H1 (cell line): ENCODE data around the gene TNFAIP1. TPM values are rescaled to one million over a fixed set of nuclear protein-coding genes. Genes with fewer than 3 reads are reported as not detected.

Experiments used
- CTCF ChIA-PET: fragments of 300-600 bp; sonication (Branson Sonifier 250); formaldehyde crosslinking; loops from one replicate; lab custom pipeline; 2021; ENCODE audit not compliant: partially characterized antibody; lab: Charles Lee
- POLR2A ChIA-PET: fragments of 300-600 bp; sonication (Branson Sonifier 250); formaldehyde crosslinking; loops from one replicate; lab custom pipeline; 2021; ENCODE audit warnings: inconsistent platforms; ENCODE audit not compliant: partially characterized antibody; lab: Charles Lee
- DNase-seq, 2 experiments: peaks; one replicate each; pipeline versions ENCODE4 v3.0.0 to v3.0.0-alpha.2; 2010 to 2022; ENCODE audit warnings: low spot score in 2 of 2, low read depth in 1 of 2, mixed read lengths in 1 of 2
- FAIRE-seq: peaks from 2 replicates; lab custom pipeline; 2011; peaks lifted over from hg19 to GRCh38; lab: Jason Lieb, UNC
- H2AFZ ChIP-seq: 2 replicates; pipeline ENCODE4 v1.8.1; 2012; ENCODE audit warnings: low read length, inconsistent platforms
- H2AK5ac ChIP-seq: 2 replicates; pipeline ENCODE4 v1.6.1; 2013; ENCODE audit warnings: low read depth, low read length
- H2BK120ac ChIP-seq: replicated peaks from 2 replicates; pipeline ENCODE3; 2013; ENCODE audit warnings: low read depth, low read length, inconsistent platforms
- H2BK12ac ChIP-seq: 2 replicates; pipeline ENCODE4 v1.6.1; 2013; ENCODE audit warnings: low read depth, low read length
- H2BK15ac ChIP-seq: 2 replicates; pipeline ENCODE4 v1.6.1; 2013; ENCODE audit warnings: low read length
- H2BK20ac ChIP-seq: 2 replicates; pipeline ENCODE4 v1.6.1; 2013; ENCODE audit warnings: low read length
- H2BK5ac ChIP-seq: 2 replicates; pipeline ENCODE4 v1.6.1; 2013; ENCODE audit warnings: low read depth, low read length
- H3K14ac ChIP-seq: 2 replicates; pipeline ENCODE4 v1.6.1; 2013; ENCODE audit warnings: inconsistent platforms; ENCODE audit not compliant: insufficient read length
- H3K18ac ChIP-seq: 2 replicates; pipeline ENCODE4 v1.6.1; 2013; ENCODE audit warnings: low read length; ENCODE audit errors: extremely low read depth
- H3K23ac ChIP-seq: 2 replicates; pipeline ENCODE4 v1.6.1; 2013; ENCODE audit warnings: inconsistent platforms; ENCODE audit not compliant: insufficient read length
- H3K23me2 ChIP-seq: 2 replicates; pipeline ENCODE4 v1.6.1; 2013; ENCODE audit warnings: low read depth, low read length
- H3K27ac ChIP-seq: 2 replicates; pipeline ENCODE4 v1.6.1; 2011; ENCODE audit warnings: low read depth, low read length, inconsistent platforms
- H3K27me3 ChIP-seq, 4 experiments: replicated peaks in 1 of 4; 1 replicate in 1 of 4; 2 replicates in 3 of 4; pipeline versions ENCODE4 v1.6.1 to v1.8.1; 2011 to 2013; ENCODE audit warnings: low read length in 3 of 4, mild to moderate bottlenecking in 3 of 4, inconsistent platforms in 2 of 4, mixed read lengths in 2 of 4, moderate library complexity in 1 of 4; ENCODE audit not compliant: control insufficient read depth in 3 of 4, insufficient read depth in 3 of 4; ENCODE audit errors: extremely low read depth in 1 of 4
- H3K36me3 ChIP-seq, 4 experiments: 2 replicates each; pipeline versions ENCODE4 v1.6.1 to v1.8.1; 2011 to 2013; ENCODE audit warnings: mild to moderate bottlenecking in 4 of 4, low read length in 3 of 4, moderate library complexity in 2 of 4, control low read depth in 1 of 4, inconsistent platforms in 1 of 4; ENCODE audit not compliant: insufficient read depth in 4 of 4, control insufficient read depth in 2 of 4
- H3K4ac ChIP-seq: replicated peaks from 2 replicates; pipeline ENCODE3; 2013; ENCODE audit warnings: low read length, low read depth, mixed read lengths, inconsistent platforms; ENCODE audit not compliant: insufficient read length
- H3K4me1 ChIP-seq, 4 experiments: replicated peaks in 1 of 4; 1 replicate in 1 of 4; 2 replicates in 3 of 4; pipeline versions ENCODE4 v1.6.1 to v1.8.1; 2011 to 2013; ENCODE audit warnings: low read length in 3 of 4, inconsistent platforms in 2 of 4, mixed read lengths in 1 of 4; ENCODE audit not compliant: insufficient read depth in 4 of 4, control insufficient read depth in 3 of 4
- H3K4me2 ChIP-seq, 2 experiments: 2 replicates each; pipeline versions ENCODE4 v1.6.1 to v1.8.1; 2011 to 2013; ENCODE audit warnings: low read depth in 2 of 2, low read length in 2 of 2, control low read depth in 1 of 2, inconsistent platforms in 1 of 2, mild to moderate bottlenecking in 1 of 2; ENCODE audit not compliant: insufficient read depth in 1 of 2
- H3K4me3 ChIP-seq, 4 experiments: fragments of 200-600, 300-600 bp in 1 of 4; sonication (generic), shearing (Covaris generic), sonication (Bioruptor Twin) in 1 of 4; 2 replicates each; pipeline versions ENCODE4 v1.5.1 to v1.8.1; 2011 to 2016; ENCODE audit warnings: low read length in 4 of 4, low read depth in 3 of 4, control low read depth in 2 of 4, inconsistent platforms in 2 of 4, mild to moderate bottlenecking in 2 of 4, mixed read lengths in 1 of 4, moderate library complexity in 1 of 4; ENCODE audit not compliant: insufficient read depth in 2 of 4; ENCODE audit errors: extremely low read depth in 1 of 4
- H3K56ac ChIP-seq: replicated peaks from 2 replicates; pipeline ENCODE3; 2013; ENCODE audit warnings: low read depth, mild to moderate bottlenecking, mixed read lengths, low read length, inconsistent platforms; ENCODE audit not compliant: insufficient read length
- H3K79me1 ChIP-seq: 2 replicates; pipeline ENCODE4 v1.6.1; 2013; ENCODE audit warnings: low read depth, low read length, control low read depth
- H3K79me2 ChIP-seq, 2 experiments: 2 replicates each; pipeline versions ENCODE4 v1.6.1 to v1.8.1; 2012 to 2013; ENCODE audit warnings: low read length in 2 of 2, mild to moderate bottlenecking in 2 of 2, inconsistent platforms in 1 of 2; ENCODE audit not compliant: insufficient read depth in 2 of 2, control insufficient read depth in 1 of 2
- H3K9ac ChIP-seq, 4 experiments: replicated peaks in 1 of 4; 1 replicate in 1 of 4; 2 replicates in 3 of 4; pipeline versions ENCODE4 v1.6.1 to v1.8.1; 2011 to 2013; ENCODE audit warnings: low read depth in 3 of 4, low read length in 3 of 4, control low read depth in 2 of 4, mild to moderate bottlenecking in 2 of 4, moderate library complexity in 2 of 4, inconsistent platforms in 1 of 4; ENCODE audit errors: extremely low read depth in 1 of 4
- H3K9me3 ChIP-seq, 2 experiments: 2 replicates each; pipeline versions ENCODE4 v1.6.1 to v1.8.1; 2012 to 2013; ENCODE audit warnings: mild to moderate bottlenecking in 2 of 2, moderate library complexity in 2 of 2, control low read depth in 1 of 2, inconsistent platforms in 1 of 2, low read depth in 1 of 2, low read length in 1 of 2, mixed read lengths in 1 of 2; ENCODE audit not compliant: insufficient read depth in 2 of 2
- H4K20me1 ChIP-seq, 2 experiments: replicated peaks in 1 of 2; 2 replicates each; pipeline versions ENCODE3 to v1.8.1; 2011 to 2013; ENCODE audit warnings: inconsistent platforms in 2 of 2, low read length in 2 of 2, mild to moderate bottlenecking in 1 of 2; ENCODE audit not compliant: insufficient read depth in 2 of 2, control insufficient read depth in 1 of 2
- H4K5ac ChIP-seq: 2 replicates; pipeline ENCODE4 v1.6.1; 2013; ENCODE audit warnings: low read length, low read depth, mixed read lengths, inconsistent platforms; ENCODE audit not compliant: insufficient read length
- H4K8ac ChIP-seq: 2 replicates; pipeline ENCODE4 v1.8.0; 2013; ENCODE audit warnings: mild to moderate bottlenecking, moderate library complexity, low read length, inconsistent platforms; ENCODE audit not compliant: insufficient read depth; ENCODE audit errors: extremely low read depth
- H4K91ac ChIP-seq: replicated peaks from 2 replicates; pipeline ENCODE3; 2013; ENCODE audit warnings: low read length, mixed read lengths, inconsistent platforms; ENCODE audit not compliant: insufficient read length
- ATF2 ChIP-seq: IDR thresholded peaks from 2 replicates; pipeline ENCODE4 v1.6.1; 2012; ENCODE audit warnings: low read length, inconsistent platforms
- CEBPB ChIP-seq: IDR thresholded peaks from 2 replicates; pipeline ENCODE4 v1.6.1; 2012; ENCODE audit warnings: low read depth, low read length
- CHD2 ChIP-seq: IDR thresholded peaks from 2 replicates; pipeline ENCODE4 v1.6.1; 2012; ENCODE audit warnings: low read length, improper control_type of control experiment
- E2F6 ChIP-seq: IDR thresholded peaks from 2 replicates; pipeline ENCODE4 v1.6.1; 2012; ENCODE audit warnings: inconsistent platforms
- HDAC2 ChIP-seq, 2 experiments: fragments of 300-600 bp in 1 of 2; sonication (generic) in 1 of 2; IDR thresholded peaks; 2 replicates each; pipeline ENCODE4 v1.6.1; 2011 to 2012; ENCODE audit warnings: low read depth in 2 of 2, low read length in 2 of 2, mild to moderate bottlenecking in 2 of 2, moderate library complexity in 2 of 2, borderline replicate concordance in 1 of 2, inconsistent platforms in 1 of 2
- SP1 ChIP-seq: IDR thresholded peaks from 2 replicates; pipeline ENCODE4 v1.6.1; 2011; ENCODE audit warnings: low read depth, low read length
- SUZ12 ChIP-seq: fragments of 200-600 bp; sonication (generic); IDR thresholded peaks from 2 replicates; pipeline ENCODE4 v1.6.1; 2012; ENCODE audit warnings: mild to moderate bottlenecking, inconsistent platforms, low read length, moderate library complexity, mixed read lengths
- TBP ChIP-seq: IDR thresholded peaks from 2 replicates; pipeline ENCODE4 v1.6.1; 2011; ENCODE audit warnings: low read depth, low read length, improper control_type of control experiment
- WGBS, 2 experiments: shearing (Covaris generic) in 1 of 2; methylation state at CpG; one replicate each; pipeline versions ENCODE4 v1.1.6 to v1.1.7; 2013 to 2015; ENCODE audit warnings: low lambda C conversion rate in 2 of 2, mixed read lengths in 2 of 2, inconsistent platforms in 1 of 2, low coverage in 1 of 2, missing lambda C conversion rate in 1 of 2; ENCODE audit not compliant: insufficient replicate concordance in 2 of 2, insufficient coverage in 1 of 2, insufficient read length in 1 of 2; ENCODE audit errors: extremely low coverage in 1 of 2, missing lambda C conversion rate in 1 of 2; 5-methylcytosine and 5-hydroxymethylcytosine counted together
- polyA plus RNA-seq, 7 experiments: library from polyadenylated mRNA; depleted of rRNA in 3 of 7; stranded (reverse) in 5 of 7; unstranded in 2 of 7; fragments of >200 nt in 5 of 7; fragments of 200-250 nt in 2 of 7; gene quantifications; 1 replicate in 5 of 7; 2 replicates in 1 of 7; 4 replicates in 1 of 7; pipeline versions ENCODE4 v1.2.1 to v1.2.3, GENCODE V29; 2011 to 2013; ENCODE audit warnings: missing spikeins in 2 of 7, mixed read lengths in 2 of 7
- total RNA-seq: library from RNA; stranded (reverse); fragmentation: NEBNext Ultra II Directional; extraction: Animal tissue kit (Norgen Biotek cat#: 25700); gene quantifications from 2 replicates; pipeline ENCODE4 v1.2.1, GENCODE V29; 2021

Gene TNFAIP1
- total and polyA plus RNA-seq, 2 of the 8 experiments (the other 6 are each of a cell fraction or from before 2014, with no cell fraction given): 16.9 to 19.5 TPM

GRCh38 chr17:28394337-28395116 is 59.0 kb downstream of the TNFAIP1 start:
- Histone ChIP-seq H3K14ac (no peak overlapping the region), H2AK5ac (no peak overlapping the region), H2BK12ac (no peak overlapping the region), H3K27ac (no peak overlapping the region), H4K5ac (no peak overlapping the region), H3K36me3 (no peaks in the 10 kb centered on the region), H3K23me2 (no peaks in the 10 kb centered on the region), H3K79me1 (no peaks in the 10 kb centered on the region), H3K56ac (no peak overlapping the region), H3K4ac (no peak overlapping the region), H4K20me1 (no peaks in the 10 kb centered on the region), H3K9me3 (no peaks in the 10 kb centered on the region), H2BK15ac (no peak overlapping the region), H2BK20ac (no peak overlapping the region), H3K9ac (no peak overlapping the region), H3K4me1 (no peaks in the 10 kb centered on the region; a peak in 1 of 7 replicates), H3K27me3 (no peaks in the 10 kb centered on the region; a peak in 1 of 7 replicates), H2BK120ac (no peak overlapping the region), H2AFZ (no peak overlapping the region), H2BK5ac (no peak overlapping the region), H3K4me3 (no peak overlapping the region), H4K8ac (no peak overlapping the region), H3K18ac (no peak overlapping the region), H3K4me2 (no peak overlapping the region), H4K91ac (no peak overlapping the region), H3K23ac (no peak overlapping the region), H3K79me2 (no peaks in the 10 kb centered on the region)
- WGBS, 2 experiments: 94% methylated on average over 7 of the region's 7 CpGs; no CpG with 5 or more reads in 1 of the 2 experiments
- CTCF ChIA-PET: interaction anchor here (0.6 to 2.8 kb wide), 7 partner anchors 10 to 221 kb away, joined by 3 to 11 read pairs (median 3); partner anchors contain the start of gene SLC46A1
- FAIRE-seq (no peak), DNase-seq (no peak)
- POLR2A ChIA-PET: interaction anchor here (1.6 kb wide), 1 partner anchor 12 kb away, joined by 5 read pairs; no protein-coding TSS in a partner anchor
- TF ChIP-seq HDAC2 (IDR thresholded peaks at IDR 0.05; ENCODE audit: borderline replicate concordance in 1 of 2, low read depth in 2 of 2, low read length in 2 of 2) (no peak), TBP (no peak), CHD2 (no peak), SUZ12 (no peak), E2F6 (no peak), ATF2 (no peak), SP1 (no peak), CEBPB (no peak)
